Activated CD4-positive, alpha-beta T cell treated with anti-CD3 and anti-CD28 coated beads, Interleukin-2, amount 10 ng/mL, durations not matched to agents 7 days and 5 days (primary cell): Measurements from ENCODE around the gene EMP3. TPM values are rescaled to one million over a fixed set of nuclear protein-coding genes. Genes with fewer than 3 reads are reported as not detected.
"Not testable (repeated sequence)": the region's sequence is repeated elsewhere in the genome, so short reads cannot be mapped to it uniquely, and the experiment has no call there.

Source experiments
- CTCF ChIA-PET: fragments of 350-600 bp; sonication (Branson Sonifier 250); formaldehyde crosslinking; loops from one replicate; lab custom pipeline; 2021; ENCODE audit warnings: antibody characterized with exemption; lab: Charles Lee
- POLR2A ChIA-PET: fragments of 350-600 bp; sonication (Branson Sonifier 250); formaldehyde crosslinking; loops from one replicate; lab custom pipeline; 2021; ENCODE audit warnings: antibody characterized with exemption; lab: Charles Lee
- DNase-seq: peaks from one replicate; pipeline ENCODE4 v3.0.0-alpha.2; 2020
- H3K27ac Mint-ChIP-seq: one replicate; pipeline ENCODE4 v1.8.0; 2021; ENCODE audit warnings: mild to moderate bottlenecking, moderate library complexity, mixed read lengths
- H3K27me3 Mint-ChIP-seq: one replicate; pipeline ENCODE4 v1.8.0; 2021; ENCODE audit warnings: mixed read lengths
- H3K36me3 Mint-ChIP-seq: one replicate; pipeline ENCODE4 v1.8.0; 2021; ENCODE audit warnings: low read depth, mixed read lengths
- H3K4me1 Mint-ChIP-seq: one replicate; pipeline ENCODE4 v1.8.0; 2021; ENCODE audit warnings: mixed read lengths
- H3K4me3 Mint-ChIP-seq: one replicate; pipeline ENCODE4 v1.8.0; 2021; ENCODE audit warnings: mild to moderate bottlenecking, moderate library complexity, mixed read lengths
- H3K9me3 Mint-ChIP-seq: one replicate; pipeline ENCODE4 v1.8.0; 2021; ENCODE audit warnings: mixed read lengths
- total RNA-seq, 2 experiments: library from RNA; stranded (reverse); gene quantifications; one replicate each; pipeline ENCODE4 v1.2.3, GENCODE V29; 2021

The EMP3 gene
- 100 to 1,000 TPM; 444 to 544 TPM for total RNA-seq

DNA sequence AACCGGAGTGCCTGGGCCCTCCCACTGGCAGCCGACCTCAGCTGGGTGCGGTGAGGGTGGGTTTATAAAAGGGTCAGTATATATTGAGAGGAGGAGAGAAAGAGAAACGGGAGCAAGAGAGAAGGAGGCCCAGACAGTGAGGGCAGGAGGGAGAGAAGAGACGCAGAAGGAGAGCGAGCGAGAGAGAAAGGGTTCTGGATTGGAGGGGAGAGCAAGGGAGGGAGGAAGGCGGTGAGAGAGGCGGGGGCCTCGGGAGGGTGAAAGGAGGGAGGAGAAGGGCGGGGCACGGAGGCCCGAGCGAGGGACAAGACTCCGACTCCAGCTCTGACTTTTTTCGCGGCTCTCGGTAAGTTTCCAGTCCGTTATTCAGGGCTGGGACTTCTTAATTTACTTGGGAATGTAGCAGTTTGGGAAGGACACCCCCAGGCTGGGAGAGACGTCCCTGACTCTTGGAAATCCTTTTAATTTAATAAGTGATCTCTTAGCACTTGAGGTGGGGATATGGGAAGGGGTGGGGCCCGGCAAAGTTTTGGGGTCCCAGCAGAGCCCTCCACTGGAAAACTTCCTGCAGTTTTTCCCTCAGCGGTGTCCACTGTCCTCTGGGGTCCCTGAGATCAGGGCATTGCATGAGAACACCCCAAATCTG is at the start of gene EMP3:
Gene EMP3, plus strand, starts transcription at position 288 of the 646 bp plus-strand sequence. CDS start 1,293 bp downstream, outside the sequence.
- H3K4me3 Mint-ChIP-seq = peak within 1 kb of the TSS; percentile 85
- H3K4me1 Mint-ChIP-seq = peaks cover 80% of the 10 kb centered on the region
- ChIA-PET POLR2A (no interaction called here), CTCF (interaction anchor here (0.8 to 5.8 kb wide), 4 partner anchors 9 to 321 kb away, joined by 3 to 83 read pairs (median 4); partner anchors contain the start of genes CA11 and KDELR1)
- peaks cover 63% of the 10 kb centered on the region for H3K36me3 Mint-ChIP-seq
- no peaks in the 10 kb centered on the region for H3K9me3 Mint-ChIP-seq
- H3K27me3 Mint-ChIP-seq = no peaks in the 10 kb centered on the region
- peak; percentile 92 for DNase-seq
- H3K27ac Mint-ChIP-seq = peak within 1 kb of the TSS; percentile 84

DNA sequence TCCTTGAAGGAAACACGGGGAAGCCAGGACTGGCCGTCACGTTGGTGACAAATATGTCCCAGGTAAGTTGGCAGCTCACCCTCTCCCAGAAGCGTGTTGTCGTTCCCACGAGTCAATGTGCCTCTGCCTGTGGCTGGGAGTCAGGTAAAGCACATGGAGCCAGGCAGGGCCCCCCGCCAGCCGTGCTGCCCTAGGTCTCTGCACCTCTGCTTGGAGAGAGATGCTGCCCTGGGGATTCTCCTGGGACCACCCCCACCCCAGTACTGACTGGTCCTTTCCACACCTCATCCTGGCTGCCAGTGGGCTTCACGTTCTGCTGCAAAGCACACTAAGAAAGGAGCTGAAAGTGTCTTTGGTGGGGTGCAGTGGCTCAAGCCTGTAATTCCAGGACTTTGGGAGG is 45.6 kb upstream of the EMP3 start:
- peaks cover 5% of the 10 kb centered on the region for H3K9me3 Mint-ChIP-seq
- ChIA-PET CTCF (interaction anchor here (1.2 kb wide), 1 partner anchor 8 kb away, joined by 3 read pairs; no protein-coding TSS in a partner anchor), POLR2A (no interaction called here)
- no peak overlapping the region for H3K4me3 Mint-ChIP-seq
- no peak for DNase-seq
- H3K4me1 Mint-ChIP-seq = no peaks in the 10 kb centered on the region
- no peak overlapping the region for H3K27ac Mint-ChIP-seq
- H3K36me3 Mint-ChIP-seq = no peaks in the 10 kb centered on the region
- peaks cover 5% of the 10 kb centered on the region for H3K27me3 Mint-ChIP-seq

GRCh38 chr19:48283908-48284307 is 41.4 kb upstream of the EMP3 start:
- no peak overlapping the region for H3K4me3 Mint-ChIP-seq
- H3K27ac Mint-ChIP-seq = no peak overlapping the region
- H3K9me3 Mint-ChIP-seq = peaks cover 5% of the 10 kb centered on the region
- H3K4me1 Mint-ChIP-seq = no peaks in the 10 kb centered on the region
- no peaks in the 10 kb centered on the region for H3K36me3 Mint-ChIP-seq
- POLR2A ChIA-PET = no interaction called here
- peaks cover 16% of the 10 kb centered on the region for H3K27me3 Mint-ChIP-seq
- DNase-seq = no peak
- CTCF ChIA-PET = no interaction called here

DNA sequence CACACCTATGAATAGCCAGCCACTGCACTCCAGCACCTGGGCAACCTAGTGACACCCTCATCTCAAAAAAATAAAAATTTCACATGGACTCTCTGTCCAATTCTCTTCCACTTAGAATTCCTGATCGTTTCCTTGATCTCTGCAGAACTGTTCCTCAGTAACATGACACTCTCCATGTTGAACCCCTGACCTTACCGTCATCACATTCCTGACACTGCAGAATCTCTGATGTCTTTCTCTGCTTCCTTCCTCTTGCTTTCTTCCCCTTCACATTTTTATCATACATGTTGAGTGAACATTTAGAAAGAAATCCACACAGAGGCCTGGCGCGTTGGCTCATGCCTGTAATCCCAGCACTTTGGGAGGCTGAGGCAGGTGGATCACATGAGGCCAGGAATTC is 40.5 kb upstream of the EMP3 start:
- no peak overlapping the region for H3K27ac Mint-ChIP-seq
- ChIA-PET CTCF (interaction anchor here (0.7 kb wide), 1 partner anchor 133 kb away, joined by 4 read pairs; no protein-coding TSS in a partner anchor), POLR2A (no interaction called here)
- peaks cover 16% of the 10 kb centered on the region for H3K27me3 Mint-ChIP-seq
- peaks cover 5% of the 10 kb centered on the region for H3K9me3 Mint-ChIP-seq
- DNase-seq = no peak
- no peak overlapping the region for H3K4me3 Mint-ChIP-seq
- H3K4me1 Mint-ChIP-seq = no peaks in the 10 kb centered on the region
- H3K36me3 Mint-ChIP-seq = no peaks in the 10 kb centered on the region

- Mint-ChIP-seq H3K27ac (no peak overlapping the region), H3K4me3 (no peak overlapping the region), H3K4me1 (peaks cover 7% of the 10 kb centered on the region), H3K27me3 (peaks cover 14% of the 10 kb centered on the region), H3K36me3 (no peaks in the 10 kb centered on the region), H3K9me3 (peaks cover 5% of the 10 kb centered on the region)
- DNase-seq = no peak
- POLR2A ChIA-PET = no interaction called here
- CTCF ChIA-PET = interaction anchor here (0.6 to 1.1 kb wide), 3 partner anchors 9 to 49 kb away, joined by 3 read pairs; no protein-coding TSS in a partner anchor
Observed at GRCh38 chr19:48287748-48288147, 37.6 kb upstream of the EMP3 start.

DNA sequence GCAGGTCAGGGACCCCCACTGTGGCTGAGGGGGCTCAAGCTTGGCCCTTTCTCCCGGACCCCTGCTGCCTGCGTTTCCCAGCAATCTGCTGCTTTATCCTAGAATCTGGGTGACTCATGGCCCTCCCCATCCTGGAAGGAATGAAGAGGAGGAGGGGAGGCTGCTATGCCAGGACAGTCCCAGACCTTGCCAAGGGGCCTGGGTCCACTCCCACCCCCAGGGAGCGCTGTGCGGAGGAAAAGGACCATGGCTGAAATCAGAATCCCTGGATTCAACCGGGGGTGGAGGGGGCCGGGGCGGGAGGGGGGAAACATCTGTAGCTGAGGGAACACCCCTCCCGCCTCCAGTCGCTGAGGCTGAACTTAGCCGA is 35.0 kb upstream of the EMP3 start:
- peaks cover 7% of the 10 kb centered on the region for H3K4me1 Mint-ChIP-seq
- H3K27ac Mint-ChIP-seq = no peak overlapping the region
- H3K36me3 Mint-ChIP-seq = no peaks in the 10 kb centered on the region
- DNase-seq = no peak
- ChIA-PET CTCF (interaction anchor here (0.6 to 1.3 kb wide), 3 partner anchors 9 to 30 kb away, joined by 3 read pairs; no protein-coding TSS in a partner anchor), POLR2A (no interaction called here)
- no peak overlapping the region for H3K4me3 Mint-ChIP-seq
- peaks cover 13% of the 10 kb centered on the region for H3K27me3 Mint-ChIP-seq
- no peaks in the 10 kb centered on the region for H3K9me3 Mint-ChIP-seq

DNA sequence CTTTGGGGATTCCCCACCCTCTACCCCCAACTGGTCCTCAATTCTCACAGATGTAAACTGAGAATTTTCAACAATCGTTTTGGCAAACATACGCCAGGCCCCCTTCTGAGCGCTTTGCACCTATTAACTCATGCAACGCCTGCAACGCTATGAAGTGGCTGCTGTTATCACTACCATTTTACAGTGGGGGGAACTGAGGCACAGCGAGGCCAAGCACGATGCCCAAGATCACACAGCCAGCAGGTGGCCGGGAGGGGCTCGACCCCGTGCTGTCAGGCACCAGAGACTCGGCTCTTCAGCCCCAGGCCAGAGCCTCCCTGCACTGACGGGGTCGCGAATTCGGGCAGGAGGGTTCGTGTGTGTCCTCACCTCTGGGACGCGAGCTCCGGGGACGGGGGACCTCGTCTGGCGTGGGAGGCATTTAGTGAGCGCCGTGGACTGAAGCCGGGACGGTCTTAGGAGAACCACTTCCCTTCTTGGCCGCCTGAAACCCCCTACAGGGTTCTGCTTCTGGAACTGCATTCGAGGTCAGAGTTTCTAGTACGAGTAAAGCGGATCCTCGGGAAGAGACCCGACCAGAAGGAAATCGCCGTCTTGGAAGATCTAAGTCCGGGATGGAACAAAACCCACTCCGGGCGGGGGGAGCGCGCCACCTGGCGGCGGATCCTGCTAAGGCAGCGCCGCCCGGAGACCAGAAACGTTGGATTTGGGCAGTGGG is 34.4 kb upstream of the EMP3 start:
- Mint-ChIP-seq H3K27ac (no peak overlapping the region), H3K4me1 (peaks cover 7% of the 10 kb centered on the region), H3K36me3 (no peaks in the 10 kb centered on the region), H3K4me3 (peak overlapping the region; percentile 65), H3K9me3 (no peaks in the 10 kb centered on the region), H3K27me3 (peaks cover 7% of the 10 kb centered on the region)
- POLR2A ChIA-PET = no interaction called here
- CTCF ChIA-PET = interaction anchor here (1.0 to 1.3 kb wide), 3 partner anchors 8 to 181 kb away, joined by 3 read pairs; partner anchors contain the start of gene PLA2G4C
- DNase-seq = peak; percentile 54

- DNase-seq, H3K36me3 Mint-ChIP-seq, H3K4me1 Mint-ChIP-seq, H3K27me3 Mint-ChIP-seq, H3K27ac Mint-ChIP-seq, POLR2A ChIA-PET, H3K9me3 Mint-ChIP-seq: not testable (repeated sequence)
- CTCF ChIA-PET = interaction anchor here (1.0 to 1.3 kb wide), 2 partner anchors 31 to 181 kb away, joined by 3 read pairs; partner anchors contain the start of gene PLA2G4C
- H3K4me3 Mint-ChIP-seq = peak overlapping the region; percentile 65
Observed at GRCh38 chr19:48291489-48291815, 33.9 kb upstream of the EMP3 start.

- no peak for DNase-seq
- no peak overlapping the region for H3K27ac Mint-ChIP-seq
- H3K9me3 Mint-ChIP-seq = no peaks in the 10 kb centered on the region
- no peaks in the 10 kb centered on the region for H3K27me3 Mint-ChIP-seq
- peaks cover 7% of the 10 kb centered on the region for H3K4me1 Mint-ChIP-seq
- ChIA-PET POLR2A (no interaction called here), CTCF (interaction anchor here (0.9 to 1.0 kb wide), 2 partner anchors 33 to 67 kb away, joined by 3 read pairs; no protein-coding TSS in a partner anchor)
- no peak overlapping the region for H3K4me3 Mint-ChIP-seq
- no peaks in the 10 kb centered on the region for H3K36me3 Mint-ChIP-seq
Observed at GRCh38 chr19:48292798-48293197, 32.6 kb upstream of the EMP3 start.

DNA sequence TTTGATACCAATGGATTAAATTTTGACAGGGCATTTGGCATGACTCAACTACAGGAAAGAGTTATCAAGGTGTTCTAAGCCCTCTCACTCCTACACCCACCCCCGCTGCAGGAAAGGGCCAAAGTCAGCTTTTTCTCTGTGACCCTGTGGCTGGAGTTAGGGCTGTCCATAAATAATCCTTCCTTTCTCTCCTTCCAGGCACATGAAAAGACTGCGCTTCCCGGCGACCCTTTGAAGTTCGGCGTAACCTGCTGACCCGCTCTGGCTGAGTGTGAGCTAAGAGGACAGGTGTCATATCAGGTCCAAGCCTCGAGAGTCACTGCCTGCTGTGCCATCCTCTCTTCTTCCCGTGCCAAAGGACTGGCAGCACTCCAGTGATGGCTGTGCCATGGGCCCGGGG is 29.9 kb upstream of the EMP3 start:
- H3K27ac Mint-ChIP-seq = no peak overlapping the region
- ChIA-PET POLR2A (no interaction called here), CTCF (interaction anchor here (0.6 kb wide), 1 partner anchor 63 kb away, joined by 3 read pairs; no protein-coding TSS in a partner anchor)
- H3K36me3 Mint-ChIP-seq = no peaks in the 10 kb centered on the region
- H3K9me3 Mint-ChIP-seq = no peaks in the 10 kb centered on the region
- H3K4me3 Mint-ChIP-seq = no peak overlapping the region
- no peak for DNase-seq
- H3K4me1 Mint-ChIP-seq = peaks cover 7% of the 10 kb centered on the region
- peaks cover under 1% of the 10 kb centered on the region for H3K27me3 Mint-ChIP-seq

DNA sequence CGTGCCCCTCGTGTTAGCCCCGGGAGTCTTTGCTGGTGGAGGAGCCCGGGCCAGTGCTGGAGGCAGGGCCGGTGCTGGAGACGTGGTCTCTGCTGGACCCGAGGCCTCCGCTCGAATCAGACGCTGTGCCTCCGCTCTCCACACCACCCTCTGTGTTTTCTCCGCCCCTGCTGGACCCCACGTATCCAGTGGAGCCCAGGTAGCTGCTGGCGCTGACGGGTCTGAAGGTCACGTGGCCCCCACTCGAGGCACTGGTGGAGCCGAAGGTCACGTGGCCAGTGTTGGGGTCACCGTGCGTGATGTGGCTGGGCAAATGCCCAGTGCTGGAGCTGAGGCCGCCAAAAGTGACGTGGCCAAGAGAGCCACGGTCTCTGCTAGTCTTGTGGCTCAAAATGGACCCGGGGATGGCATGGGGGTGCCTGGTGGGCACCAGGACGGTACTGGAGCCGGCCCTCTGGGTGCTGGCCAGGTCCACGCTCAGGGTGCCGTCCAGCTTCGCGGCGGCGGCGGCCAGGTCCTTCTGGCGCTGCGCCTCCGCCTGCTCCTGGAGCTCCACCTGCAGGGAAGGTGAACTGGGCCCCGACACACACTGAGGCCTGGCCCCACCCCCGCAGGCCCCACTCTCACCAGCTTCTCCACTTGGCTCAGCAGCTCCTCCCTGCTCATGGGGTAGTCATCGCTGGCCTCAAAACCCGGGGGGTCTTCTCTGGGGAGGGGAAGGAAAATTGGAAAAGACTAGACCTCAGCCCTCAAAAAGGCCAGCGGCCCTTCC is 28.2 kb upstream of the EMP3 start:
- POLR2A ChIA-PET = no interaction called here
- Mint-ChIP-seq H3K27ac (no peak overlapping the region), H3K27me3 (peaks cover 2% of the 10 kb centered on the region), H3K4me3 (no peak overlapping the region), H3K4me1 (no peaks in the 10 kb centered on the region), H3K9me3 (no peaks in the 10 kb centered on the region), H3K36me3 (no peaks in the 10 kb centered on the region)
- no peak for DNase-seq
- CTCF ChIA-PET = interaction anchor here (0.9 kb wide), 1 partner anchor 10 kb away, joined by 3 read pairs; no protein-coding TSS in a partner anchor

DNA sequence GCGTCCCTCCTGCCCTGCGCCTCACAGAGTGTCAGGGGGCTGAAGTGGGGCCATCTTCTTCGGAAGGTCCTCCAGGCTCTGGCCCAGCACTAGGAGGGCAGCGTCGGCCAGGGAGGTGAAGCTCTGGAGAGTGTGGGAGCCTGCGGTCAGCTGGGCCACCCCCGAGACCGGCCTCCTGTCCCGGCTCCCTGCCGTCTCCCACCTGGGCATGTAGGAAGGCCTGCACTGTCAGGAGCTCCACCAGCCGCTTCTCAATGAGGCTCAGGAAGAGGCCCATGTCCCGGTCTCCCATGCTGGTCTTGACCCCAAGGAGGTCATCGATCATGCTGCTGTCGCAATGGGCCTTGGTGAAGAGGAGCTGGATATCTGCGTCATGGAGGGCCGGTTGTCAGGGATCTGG is 27.4 kb upstream of the EMP3 start:
- CTCF ChIA-PET = no interaction called here
- H3K4me1 Mint-ChIP-seq = no peaks in the 10 kb centered on the region
- H3K36me3 Mint-ChIP-seq = no peaks in the 10 kb centered on the region
- peak overlapping the region; percentile 19 for H3K27ac Mint-ChIP-seq
- POLR2A ChIA-PET = no interaction called here
- H3K9me3 Mint-ChIP-seq = no peaks in the 10 kb centered on the region
- H3K27me3 Mint-ChIP-seq = peaks cover 2% of the 10 kb centered on the region
- no peak overlapping the region for H3K4me3 Mint-ChIP-seq
- DNase-seq = no peak
